ENCODE data around the gene ESX1.

DNA sequence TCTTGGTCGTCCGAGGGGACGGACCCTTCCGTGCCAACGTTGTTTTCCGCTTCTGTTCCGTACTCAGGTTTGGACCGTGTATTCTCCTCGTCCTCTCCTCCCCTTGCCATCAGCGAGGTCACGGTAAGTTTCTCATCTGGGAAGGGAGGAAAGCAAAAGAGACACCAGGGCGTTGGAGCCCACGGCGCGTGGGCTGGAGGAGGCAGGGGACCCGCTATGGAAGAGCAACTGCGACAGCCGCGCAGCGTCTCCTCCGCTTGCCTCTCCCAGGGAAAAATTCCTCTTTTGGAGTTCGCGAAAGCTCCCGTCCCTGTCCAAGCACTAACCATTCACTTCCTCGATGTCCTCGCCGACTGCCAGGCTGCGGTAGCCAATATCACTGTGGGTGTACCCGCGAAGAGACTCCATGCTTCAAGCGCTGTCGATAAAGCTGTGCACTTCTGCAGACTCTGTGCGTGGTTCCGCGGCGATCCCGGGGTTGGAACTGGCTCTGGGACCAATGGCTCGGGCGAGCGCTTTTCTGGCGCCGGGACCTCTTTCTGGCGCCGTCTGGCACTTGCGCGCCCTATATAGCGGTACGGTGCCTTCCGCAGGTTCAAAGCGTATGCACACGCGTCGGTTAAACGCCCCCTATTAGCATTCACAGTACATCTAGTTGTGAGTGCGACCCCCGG is at the start of gene ESX1:
- TF ChIP-seq ZNF274 (IDR thresholded peaks at IDR 0.05; ENCODE audit: low read depth, low read length) (no peak), SUZ12 (IDR thresholded peaks at IDR 0.05; ENCODE audit: extremely low read depth, insufficient read depth, insufficient read length) (peak; percentile 86)

Data from NT2/D1 (cell line).